GM11168 (cell line): ENCODE results near the gene PTPRD.
"Not testable (repeated sequence)": the region's sequence is repeated elsewhere in the genome, so short reads cannot be mapped to it uniquely, and the experiment has no call there.

Experiments
- in situ Hi-C: fragments of 300-500 bp; cut with MboI; formaldehyde crosslinking; loops from one replicate; pipeline ENCODE4 v1.12.0; 2022; ENCODE audit warnings: low sequenced_read_pairs; ENCODE audit not compliant: unreplicated experiment

PTPRD gene

GRCh38 chr9:10488937-10489336 is 123.9 kb downstream of the PTPRD start:
- in situ Hi-C loops: no loop called here

- in situ Hi-C loops: no loop called here
Observed at GRCh38 chr9:10479172-10479571, 133.6 kb downstream of the PTPRD start.

GRCh38 chr9:10449201-10449617 is 163.6 kb downstream of the PTPRD start:
- in situ Hi-C loops: not testable (repeated sequence)

- in situ Hi-C loops: no loop called here
Observed at GRCh38 chr9:10447036-10447435, 165.8 kb downstream of the PTPRD start.

- in situ Hi-C loops: no loop called here
Observed at GRCh38 chr9:10443868-10444204, 169.0 kb downstream of the PTPRD start.

GRCh38 chr9:10443181-10443867 is 169.5 kb downstream of the PTPRD start:
- in situ Hi-C loops: no loop called here

GRCh38 chr9:10438955-10439354 is 173.8 kb downstream of the PTPRD start:
- in situ Hi-C loops: no loop called here

- in situ Hi-C loops: no loop called here
Observed at GRCh38 chr9:10436756-10437155, 176.0 kb downstream of the PTPRD start.

GRCh38 chr9:10434412-10434811 is 178.4 kb downstream of the PTPRD start:
- in situ Hi-C loops: no loop called here

- in situ Hi-C loops: no loop called here
Observed at GRCh38 chr9:10411272-10411671, 201.5 kb downstream of the PTPRD start.

- in situ Hi-C loops: no loop called here
Observed at GRCh38 chr9:10403283-10403682, 209.5 kb downstream of the PTPRD start.

GRCh38 chr9:10396615-10397014 is 216.2 kb downstream of the PTPRD start:
- in situ Hi-C loops: no loop called here

- in situ Hi-C loops: no loop called here
Observed at GRCh38 chr9:10387282-10387681, 225.5 kb downstream of the PTPRD start.

- in situ Hi-C loops: no loop called here
Observed at GRCh38 chr9:10371824-10372223, 241.0 kb downstream of the PTPRD start.

- in situ Hi-C loops: no loop called here
Observed at GRCh38 chr9:10366171-10366779, 246.5 kb downstream of the PTPRD start.

GRCh38 chr9:10354591-10354990 is 258.2 kb downstream of the PTPRD start:
- in situ Hi-C loops: no loop called here

GRCh38 chr9:10345621-10346020 is 267.2 kb downstream of the PTPRD start:
- in situ Hi-C loops: not testable (repeated sequence)

- in situ Hi-C loops: no loop called here
Observed at GRCh38 chr9:10341057-10341456, 271.7 kb downstream of the PTPRD start.

GRCh38 chr9:10339152-10339551 is 273.6 kb downstream of the PTPRD start:
- in situ Hi-C loops: no loop called here

- in situ Hi-C loops: no loop called here
Observed at GRCh38 chr9:10331157-10331556, 281.6 kb downstream of the PTPRD start.

GRCh38 chr9:10282084-10282483 is 330.7 kb downstream of the PTPRD start:
- in situ Hi-C loops: no loop called here

GRCh38 chr9:10274988-10275387 is 337.8 kb downstream of the PTPRD start:
- in situ Hi-C loops: no loop called here
